GM23338 (cell line): ENCODE data around the gene UBC. TPM values are rescaled to one million over a fixed set of nuclear protein-coding genes. Genes with fewer than 3 reads are reported as not detected.

Source experiments
- ATAC-seq: fragments of 200-7000 bp; cut with Tn5 transposase; 3 replicates; pipeline ENCODE4 v1.9.1; 2020
- DNase-seq: peaks from one replicate; pipeline ENCODE4 v3.0.0-alpha.2; 2015; ENCODE audit warnings: low spot score
- H2AFZ ChIP-seq: fragments of 200-600 bp; sonication (generic); 2 replicates; pipeline ENCODE4 v1.8.0; 2016; ENCODE audit warnings: antibody characterized with exemption, mild to moderate bottlenecking, moderate library complexity
- H3F3A ChIP-seq: fragments of 200-600 bp; sonication (generic); replicated peaks from 2 replicates; pipeline ENCODE4 v1.8.0; 2017; ENCODE audit warnings: antibody characterized with exemption, mixed run types, low read depth
- H3K27ac ChIP-seq: fragments of 200-600 bp; sonication (generic); 2 replicates; pipeline ENCODE4 v1.6.1; 2016; ENCODE audit warnings: low read depth
- H3K27me3 ChIP-seq: fragments of 200-600 bp; sonication (generic); 2 replicates; pipeline ENCODE4 v1.8.0; 2016; ENCODE audit warnings: mild to moderate bottlenecking, mixed run types, moderate library complexity; ENCODE audit not compliant: insufficient read depth
- H3K36me3 ChIP-seq: fragments of 200-600 bp; sonication (generic); 2 replicates; pipeline ENCODE4 v1.8.0; 2016; ENCODE audit warnings: mild to moderate bottlenecking; ENCODE audit not compliant: insufficient read depth
- H3K4me1 ChIP-seq: fragments of 200-600 bp; sonication (generic); 2 replicates; pipeline ENCODE4 v1.8.0; 2016; ENCODE audit warnings: mild to moderate bottlenecking, moderate library complexity; ENCODE audit not compliant: insufficient read depth
- H3K4me2 ChIP-seq: fragments of 200-600 bp; sonication (generic); 2 replicates; pipeline ENCODE4 v1.7.1; 2017; ENCODE audit warnings: mixed run types
- H3K4me3 ChIP-seq: fragments of 200-600 bp; sonication (generic); 2 replicates; pipeline ENCODE4 v1.6.1; 2016; ENCODE audit warnings: mixed run types
- H3K79me2 ChIP-seq: fragments of 200-600 bp; sonication (generic); replicated peaks from 2 replicates; pipeline ENCODE4 v1.8.0; 2017; ENCODE audit warnings: mild to moderate bottlenecking; ENCODE audit not compliant: insufficient read depth
- H3K9me2 ChIP-seq: fragments of 200-600 bp; sonication (generic); 2 replicates; pipeline ENCODE4 v1.8.0; 2017; ENCODE audit not compliant: insufficient read depth
- H4K20me1 ChIP-seq: fragments of 200-600 bp; sonication (generic); replicated peaks from 2 replicates; pipeline ENCODE4 v1.8.0; 2017; ENCODE audit warnings: mild to moderate bottlenecking; ENCODE audit not compliant: insufficient read depth
- H3K27ac Mint-ChIP-seq: 2 replicates; pipeline ENCODE4 v1.8.0; 2020; ENCODE audit warnings: inconsistent platforms, mild to moderate bottlenecking, moderate library complexity, mixed read lengths
- H3K27me3 Mint-ChIP-seq: 3 replicates; pipeline ENCODE4 v1.8.0; 2022; ENCODE audit warnings: low read depth, mild to moderate bottlenecking, moderate library complexity, mixed read lengths, inconsistent platforms; ENCODE audit not compliant: insufficient read depth, poor library complexity
- H3K36me3 Mint-ChIP-seq: 3 replicates; pipeline ENCODE4 v1.8.0; 2021; ENCODE audit warnings: low read depth, mild to moderate bottlenecking, inconsistent platforms, moderate library complexity, mixed read lengths
- H3K4me1 Mint-ChIP-seq: 3 replicates; pipeline ENCODE4 v1.8.0; 2020; ENCODE audit warnings: mild to moderate bottlenecking, inconsistent platforms, mixed read lengths
- H3K4me3 Mint-ChIP-seq: 3 replicates; pipeline ENCODE4 v1.8.0; 2021; ENCODE audit warnings: moderate library complexity, mild to moderate bottlenecking, inconsistent platforms, mixed read lengths
- H3K9me3 Mint-ChIP-seq: 3 replicates; pipeline ENCODE4 v1.8.0; 2020; ENCODE audit warnings: moderate library complexity, mild to moderate bottlenecking, inconsistent platforms, mixed read lengths
- CREB1 ChIP-seq: fragments of 250-450 bp; sonication (Bioruptor Pico); IDR thresholded peaks from 2 replicates; pipeline ENCODE4 v1.5.0; 2020; ENCODE audit warnings: low read depth, mild to moderate bottlenecking, moderate library complexity
- CTCF ChIP-seq, 2 experiments: fragments of 200-600 bp in 1 of 2; sonication (generic) in 1 of 2; conservative IDR thresholded peaks; 2 replicates each; pipeline versions ENCODE4 v1.5.1 to v1.6.1; 2016 to 2017; ENCODE audit warnings: antibody characterized with exemption in 2 of 2, low read depth in 2 of 2, mild to moderate bottlenecking in 2 of 2, moderate library complexity in 1 of 2
- ETS1 ChIP-seq: IDR thresholded peaks from 2 replicates; pipeline ENCODE4 v1.6.1; 2016; ENCODE audit warnings: antibody characterized with exemption
- EZH2 ChIP-seq: fragments of 200-600 bp; sonication (generic); IDR thresholded peaks from one replicate; pipeline ENCODE4 v1.8.0; 2017; ENCODE audit warnings: antibody characterized with exemption, mild to moderate bottlenecking, low read depth; ENCODE audit not compliant: unreplicated experiment
- EZH2phosphoT487 ChIP-seq: fragments of 200-600 bp; sonication (generic); IDR thresholded peaks from one replicate; pipeline ENCODE4 v1.8.1; 2018; ENCODE audit warnings: antibody characterized with exemption; ENCODE audit not compliant: unreplicated experiment
- JUNB ChIP-seq: IDR thresholded peaks from one replicate; pipeline ENCODE4 v1.6.1; 2016; ENCODE audit warnings: antibody characterized with exemption; ENCODE audit not compliant: unreplicated experiment
- POLR2AphosphoS5 ChIP-seq: IDR thresholded peaks from 2 replicates; pipeline ENCODE4 v1.6.1; 2016; ENCODE audit warnings: antibody characterized with exemption, low read depth
- REST ChIP-seq: IDR thresholded peaks from one replicate; pipeline ENCODE4 v1.6.1; 2018; ENCODE audit warnings: antibody characterized with exemption; ENCODE audit not compliant: unreplicated experiment
- ZNF114 ChIP-seq: fragments of 250-450 bp; sonication (Bioruptor Pico); IDR thresholded peaks from 2 replicates; pipeline ENCODE4 v1.5.0; 2020; ENCODE audit warnings: mild to moderate bottlenecking, moderate library complexity
- ZNF331 ChIP-seq: fragments of 250-450 bp; sonication (Bioruptor Pico); IDR thresholded peaks from 2 replicates; pipeline ENCODE4 v1.5.0; 2020; ENCODE audit warnings: low read depth, mild to moderate bottlenecking, moderate library complexity
- ZNF462 ChIP-seq: fragments of 250-450 bp; sonication (Bioruptor Pico); IDR thresholded peaks from 2 replicates; pipeline ENCODE4 v1.5.0; 2020; ENCODE audit warnings: mild to moderate bottlenecking, moderate library complexity
- polyA plus RNA-seq: library from polyadenylated mRNA; unstranded; fragments of >200 nt; fragmentation: Nextera tagmentation; extraction: Ambion mirVana; gene quantifications from 2 replicates; pipeline ENCODE4 v1.2.1, GENCODE V29; 2016
- total RNA-seq: library from RNA; depleted of rRNA; stranded (reverse); fragments of >200 nt; shearing (Covaris generic); gene quantifications from 2 replicates; pipeline ENCODE4 v1.2.3, GENCODE V29; 2014

UBC gene
- total and polyA plus RNA-seq, 2 experiments from 2014 or later = 511 to 665 TPM

GRCh38 chr12:124953689-124954405 is 39.4 kb upstream of the UBC start:
- H3K27ac ChIP-seq = no peak overlapping the region
- no peak for TF ChIP-seq CTCF (conservative IDR thresholded peaks at IDR 0.05; ENCODE audit: low read depth in 2 of 2)
- TF ChIP-seq REST = no peak
- no peak for TF ChIP-seq ZNF114 (CRISPR knock-in tag)
- TF ChIP-seq EZH2 = no peak
- no peak for TF ChIP-seq POLR2AphosphoS5
- no peak for TF ChIP-seq CREB1 (CRISPR knock-in tag)
- no peak for TF ChIP-seq ETS1
- no peak for TF ChIP-seq EZH2phosphoT487
- no peak for TF ChIP-seq JUNB
- no peak for TF ChIP-seq ZNF331
- TF ChIP-seq ZNF462 (CRISPR knock-in tag) = no peak
- 0 out of 2 replicates have a peak, but pooled peaks cover 7% of the 10 kb centered on the region for H3F3A ChIP-seq
- Mint-ChIP-seq H3K27ac (no peak overlapping the region), H3K36me3 (peaks cover 66% of the 10 kb centered on the region), H3K9me3 (no peaks in the 10 kb centered on the region), H3K27me3 (peaks cover 6% of the 10 kb centered on the region), H3K4me3 (no peak overlapping the region), H3K4me1 (no peaks in the 10 kb centered on the region)
- H3K4me1 ChIP-seq = no peaks in the 10 kb centered on the region
- H3K79me2 ChIP-seq = no peaks in the 10 kb centered on the region
- no peaks in the 10 kb centered on the region; the same call in 1 of the 2 replicates for H4K20me1 ChIP-seq
- H3K9me2 ChIP-seq = no peaks in the 10 kb centered on the region
- ATAC-seq = no peak
- H3K27me3 ChIP-seq = no peaks in the 10 kb centered on the region
- no peak overlapping the region for H2AFZ ChIP-seq
- H3K4me3 ChIP-seq = no peak overlapping the region
- no peak for DNase-seq
- H3K4me2 ChIP-seq = no peak overlapping the region
- H3K36me3 ChIP-seq = peaks cover 12% of the 10 kb centered on the region
